GM12872 (cell line): Measurements from ENCODE around the gene KRTAP5-6.

Experiments
- TF ChIP-seq, protein P1 (sequence below): IDR thresholded peaks from 3 replicates; pipeline ENCODE4 v1.5.1; 2011; ENCODE audit warnings: low read depth, mild to moderate bottlenecking, low read length, moderate library complexity; ENCODE audit not compliant: insufficient read depth

KRTAP5-6 gene

DNA sequence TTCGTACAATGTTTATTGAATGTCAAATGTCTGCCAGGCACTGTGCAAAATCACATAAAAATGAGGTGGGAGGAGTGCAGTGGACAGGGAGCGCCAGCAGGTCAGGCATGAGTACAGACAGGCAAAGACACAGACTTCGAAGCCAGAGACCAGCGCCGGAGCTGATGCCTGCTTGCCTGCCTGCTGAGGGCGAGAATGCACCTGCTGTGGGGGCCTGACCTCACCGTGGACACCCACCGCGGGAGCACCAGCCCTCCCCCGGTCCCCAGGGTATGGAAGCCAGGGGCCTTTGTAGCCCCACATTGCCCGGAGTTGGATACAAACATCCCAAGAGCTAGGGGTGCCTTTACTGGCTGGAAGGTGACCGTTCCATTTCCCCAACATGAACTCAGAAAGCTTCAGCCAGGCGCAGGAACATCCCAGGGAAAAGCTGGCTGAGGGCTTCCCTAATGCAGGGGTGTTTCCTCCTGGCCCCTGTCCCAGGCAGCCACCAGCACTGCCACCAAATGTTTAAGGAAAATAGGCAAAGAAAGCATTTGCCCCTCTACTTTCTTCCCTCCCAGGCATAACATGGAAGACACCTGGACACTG is 35.5 kb downstream of the KRTAP5-6 start:
- TF ChIP-seq, protein P1, sequence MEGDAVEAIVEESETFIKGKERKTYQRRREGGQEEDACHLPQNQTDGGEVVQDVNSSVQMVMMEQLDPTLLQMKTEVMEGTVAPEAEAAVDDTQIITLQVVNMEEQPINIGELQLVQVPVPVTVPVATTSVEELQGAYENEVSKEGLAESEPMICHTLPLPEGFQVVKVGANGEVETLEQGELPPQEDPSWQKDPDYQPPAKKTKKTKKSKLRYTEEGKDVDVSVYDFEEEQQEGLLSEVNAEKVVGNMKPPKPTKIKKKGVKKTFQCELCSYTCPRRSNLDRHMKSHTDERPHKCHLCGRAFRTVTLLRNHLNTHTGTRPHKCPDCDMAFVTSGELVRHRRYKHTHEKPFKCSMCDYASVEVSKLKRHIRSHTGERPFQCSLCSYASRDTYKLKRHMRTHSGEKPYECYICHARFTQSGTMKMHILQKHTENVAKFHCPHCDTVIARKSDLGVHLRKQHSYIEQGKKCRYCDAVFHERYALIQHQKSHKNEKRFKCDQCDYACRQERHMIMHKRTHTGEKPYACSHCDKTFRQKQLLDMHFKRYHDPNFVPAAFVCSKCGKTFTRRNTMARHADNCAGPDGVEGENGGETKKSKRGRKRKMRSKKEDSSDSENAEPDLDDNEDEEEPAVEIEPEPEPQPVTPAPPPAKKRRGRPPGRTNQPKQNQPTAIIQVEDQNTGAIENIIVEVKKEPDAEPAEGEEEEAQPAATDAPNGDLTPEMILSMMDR: no peak

DNA sequence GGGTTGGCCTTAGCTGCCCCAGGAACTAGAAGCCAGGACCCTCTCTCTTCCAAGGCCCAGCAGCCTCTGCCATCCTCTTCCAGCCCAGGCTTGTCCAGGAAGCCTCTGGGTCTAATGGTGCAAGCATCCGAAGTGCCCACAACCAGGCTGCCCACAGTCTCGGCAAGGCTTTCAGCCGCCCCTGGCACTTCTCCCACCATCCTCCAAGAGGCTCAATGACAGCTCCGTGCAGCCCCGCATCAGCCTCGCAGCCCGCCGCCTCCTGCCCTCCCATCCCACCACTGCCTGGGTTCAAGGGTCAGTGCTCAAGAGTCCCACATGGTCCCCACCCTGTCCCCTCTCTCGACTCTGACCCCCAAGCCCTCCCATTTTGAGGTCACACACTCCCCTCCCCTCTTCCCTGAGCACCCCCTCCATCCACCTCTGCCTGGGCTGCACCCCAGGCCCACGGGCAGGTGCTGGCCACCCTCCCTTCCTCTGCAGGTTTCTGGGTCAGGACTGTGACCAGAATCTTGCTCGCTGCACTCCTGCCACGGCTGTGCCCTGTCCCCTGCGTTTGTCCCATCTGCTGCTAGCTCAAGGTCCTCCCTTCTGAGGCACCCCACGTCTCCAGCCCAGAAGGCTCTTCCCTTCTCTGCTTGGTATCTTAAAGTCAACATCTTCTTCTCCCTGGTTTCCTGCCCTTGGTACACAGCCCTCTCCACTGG is 36.2 kb downstream of the KRTAP5-6 start:
- TF ChIP-seq, protein P1: no peak

DNA sequence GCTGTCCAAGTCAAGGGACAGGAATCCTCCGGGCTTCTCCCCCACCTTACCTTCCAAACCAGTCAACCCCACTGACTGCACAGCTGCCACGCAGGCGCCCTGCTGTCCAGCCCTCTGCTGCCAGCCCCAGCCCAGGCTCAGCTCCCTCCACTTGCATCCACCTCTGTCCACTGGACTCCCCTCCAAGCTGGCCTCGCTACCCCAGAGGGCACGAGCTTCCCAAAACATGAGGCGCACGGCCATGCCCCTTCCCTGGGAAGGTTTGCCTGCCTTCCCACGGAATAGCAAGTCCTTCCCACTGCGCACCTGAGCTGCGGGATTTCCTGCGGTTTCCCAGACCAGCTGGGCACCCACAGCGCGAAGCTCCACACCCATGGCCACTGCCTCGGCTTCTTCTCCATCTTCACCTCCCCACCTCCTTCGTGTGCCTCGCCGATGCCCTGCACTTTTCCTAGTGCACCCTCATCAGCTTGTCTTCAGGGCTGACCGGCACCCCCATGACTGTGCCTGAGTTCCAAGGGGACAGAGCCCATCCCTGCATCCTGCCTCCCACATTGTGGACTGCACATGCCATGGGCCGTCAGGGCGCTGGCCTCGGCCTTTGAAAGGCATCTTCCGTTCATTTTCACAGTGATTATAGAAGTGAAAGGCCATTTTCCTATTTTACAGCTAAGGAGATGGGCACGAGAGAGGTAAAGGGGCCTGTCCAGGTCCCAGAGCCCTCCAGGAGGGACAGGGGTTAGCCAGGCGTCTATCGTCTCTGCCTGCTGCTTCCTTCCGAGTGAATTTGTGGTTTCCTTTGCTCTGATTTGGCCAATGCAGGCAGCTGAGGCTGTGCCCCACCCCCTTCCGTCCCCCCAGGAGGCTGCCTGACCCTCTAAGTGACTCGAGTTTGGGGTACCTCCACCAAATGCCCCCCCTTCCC is 37.0 kb downstream of the KRTAP5-6 start:
- TF ChIP-seq, protein P1: no peak

DNA sequence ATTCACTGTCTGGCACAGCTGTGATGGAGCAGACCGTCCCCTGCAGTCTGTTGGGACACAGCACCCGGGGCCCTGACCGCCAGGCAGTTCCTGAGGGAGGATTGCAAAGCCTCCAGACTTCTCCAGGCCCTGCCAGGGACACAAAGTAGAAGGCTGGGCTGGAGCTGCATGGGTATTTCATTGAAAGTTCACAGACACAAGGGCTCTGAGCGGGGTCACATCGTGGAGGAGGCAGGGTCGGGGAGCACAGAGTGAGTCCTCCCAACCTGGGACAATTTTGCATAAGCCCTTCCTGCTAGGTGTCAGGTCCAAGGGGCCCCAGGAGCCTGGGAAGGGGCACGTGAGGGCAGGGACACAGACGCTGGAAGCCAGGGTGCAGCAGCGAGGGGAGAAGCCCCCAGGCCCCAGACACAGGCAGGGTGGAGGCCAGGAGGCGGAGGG is 37.7 kb downstream of the KRTAP5-6 start:
- TF ChIP-seq, protein P1: no peak

DNA sequence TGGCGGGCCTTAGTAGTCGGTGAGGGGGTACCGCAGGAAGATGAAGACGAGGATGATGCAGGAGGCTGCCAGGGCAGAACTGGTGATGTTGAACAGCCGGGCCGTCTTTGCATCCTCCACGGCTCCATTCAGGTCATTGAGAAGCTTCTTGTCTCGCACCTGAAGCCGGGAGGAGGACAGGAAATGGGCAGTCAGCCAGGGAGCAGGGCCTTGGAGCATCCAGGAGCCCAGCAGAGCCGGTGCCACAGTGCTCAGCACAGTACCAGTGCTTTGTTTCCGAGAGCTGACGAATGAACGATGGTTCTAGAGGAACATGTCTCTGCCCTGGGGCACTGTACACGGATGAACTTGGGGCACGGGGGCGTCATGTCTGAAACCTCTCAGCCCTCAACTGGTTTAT is 38.3 kb downstream of the KRTAP5-6 start:
- TF ChIP-seq, protein P1: no peak

DNA sequence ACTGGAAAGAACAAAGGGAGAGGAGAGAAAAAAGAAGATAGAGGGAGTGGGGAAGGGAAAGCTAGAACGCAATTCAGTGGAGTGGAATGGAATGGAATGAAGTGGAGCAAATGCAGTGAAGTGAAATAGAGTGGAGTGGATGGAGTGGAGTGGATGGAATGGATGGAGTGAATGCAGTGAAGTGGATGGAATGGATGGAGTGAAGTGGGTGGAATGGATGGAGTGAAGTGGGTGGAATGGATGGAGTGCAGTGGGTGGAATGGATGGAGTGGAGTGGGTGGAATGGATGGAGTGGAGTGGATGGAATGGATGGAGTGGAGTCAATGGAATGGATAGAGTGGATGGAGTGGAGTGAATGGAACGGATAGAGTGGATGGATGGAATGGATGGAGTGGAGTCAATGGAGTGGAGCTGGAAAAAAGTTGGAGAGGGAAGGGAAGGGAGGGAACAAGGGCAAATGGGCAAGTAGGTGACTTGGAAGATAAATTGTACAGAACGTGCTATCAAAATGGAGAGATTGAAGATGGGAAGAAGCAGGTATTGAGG is 39.5 kb downstream of the KRTAP5-6 start:
- TF ChIP-seq, protein P1: no peak

DNA sequence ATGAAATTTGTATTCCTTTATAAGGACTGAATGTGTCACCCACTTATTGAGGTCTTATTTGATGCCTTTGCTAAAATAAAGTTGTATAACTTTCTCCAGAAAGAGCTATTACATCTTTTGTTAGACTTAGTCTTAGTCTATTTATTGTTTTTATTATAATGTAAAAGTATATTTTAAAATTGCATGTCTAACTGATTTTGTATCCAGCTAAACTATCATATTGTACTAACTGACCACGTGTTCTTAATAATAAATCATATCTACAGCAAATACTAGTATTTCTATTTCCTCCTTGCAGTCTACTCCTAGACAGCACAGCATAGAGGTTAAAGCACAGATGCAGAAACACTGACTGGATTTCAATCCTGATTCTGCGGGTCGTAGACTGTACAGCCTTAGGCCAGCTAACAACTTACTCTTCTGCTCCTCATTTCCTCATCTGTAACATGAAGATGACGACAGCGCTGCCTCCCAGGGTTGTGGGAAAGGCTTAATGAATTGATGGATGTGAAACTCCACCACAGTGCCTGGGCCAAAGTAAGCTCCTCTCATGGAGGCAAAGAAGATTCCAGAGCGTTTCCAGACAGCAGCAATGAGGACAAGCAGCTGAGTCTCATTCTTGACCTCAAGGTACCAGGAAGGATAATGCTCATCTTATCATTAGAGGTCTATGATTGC is 40.2 kb downstream of the KRTAP5-6 start:
- TF ChIP-seq, protein P1: no peak
